ENCODE results near the gene TNFSF9.
"Not testable (repeated sequence)": the region's sequence is repeated elsewhere in the genome, so short reads cannot be mapped to it uniquely, and the experiment has no call there.

The TNFSF9 gene

DNA sequence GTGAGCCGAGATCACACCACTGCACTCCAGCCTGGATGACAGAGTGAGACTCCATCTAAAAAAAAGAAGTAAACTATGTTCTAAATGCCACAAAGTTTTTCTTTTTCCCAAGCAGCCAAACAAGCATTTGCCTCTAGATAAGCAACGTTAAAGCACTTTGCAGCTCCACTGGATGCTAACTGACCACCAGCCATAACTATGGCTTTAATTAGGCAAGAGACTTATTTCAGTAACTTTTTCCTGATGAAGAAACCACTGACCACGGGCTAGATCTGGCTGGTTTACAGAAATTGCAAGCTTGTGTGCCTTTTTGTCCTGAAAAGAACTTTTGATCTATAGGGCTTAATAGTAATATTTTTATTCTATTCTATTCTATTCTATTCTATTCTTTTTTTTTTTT lies 38.0 kb downstream of the TNFSF9 start:
- DNase-seq (ENCODE audit: low read depth in 4 of 4, low spot score in 1 of 4), result no peak

DNA sequence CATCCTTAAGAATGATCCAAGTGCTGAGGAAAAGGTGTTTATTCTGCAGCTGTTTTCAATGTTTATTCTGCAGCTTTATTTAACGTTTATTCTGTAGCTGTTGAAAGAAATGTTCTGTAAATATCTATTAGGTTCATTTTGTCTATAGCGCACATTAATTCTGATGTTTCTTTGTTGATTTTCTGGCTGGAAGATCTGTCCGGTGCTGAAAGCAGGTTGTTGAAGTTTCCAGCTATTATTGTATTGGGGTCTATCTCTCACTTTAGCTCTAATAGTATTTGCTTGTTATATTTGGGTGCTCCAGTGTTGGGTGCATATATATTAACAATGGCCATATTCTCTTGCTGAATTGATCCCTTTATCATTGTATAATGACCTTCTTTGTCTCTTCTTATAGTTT lies 39.9 kb downstream of the TNFSF9 start:
- DNase-seq (ENCODE audit: low read depth in 4 of 4, low spot score in 1 of 4), result no peak

DNA sequence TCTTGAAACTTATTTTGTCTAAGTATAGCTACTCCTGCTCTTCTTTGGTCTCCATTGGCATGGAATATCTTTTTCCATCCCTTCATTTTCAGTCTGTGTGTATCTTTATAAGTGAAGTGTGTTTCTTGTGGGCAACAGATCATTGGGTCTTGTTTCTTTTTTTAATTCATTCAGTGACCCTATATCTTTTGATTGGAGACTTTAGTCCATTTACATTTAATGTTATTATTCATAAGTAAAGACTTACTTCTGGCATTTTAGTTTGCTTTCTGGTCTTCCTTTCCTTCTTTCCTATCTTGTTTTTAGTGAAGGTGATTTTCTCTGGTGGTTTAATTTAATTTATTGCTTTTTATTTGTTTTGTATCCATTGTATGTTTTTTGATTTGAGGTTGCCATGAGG lies 40.3 kb downstream of the TNFSF9 start:
- no peak for DNase-seq (ENCODE audit: low read depth in 4 of 4, low spot score in 1 of 4)

DNA sequence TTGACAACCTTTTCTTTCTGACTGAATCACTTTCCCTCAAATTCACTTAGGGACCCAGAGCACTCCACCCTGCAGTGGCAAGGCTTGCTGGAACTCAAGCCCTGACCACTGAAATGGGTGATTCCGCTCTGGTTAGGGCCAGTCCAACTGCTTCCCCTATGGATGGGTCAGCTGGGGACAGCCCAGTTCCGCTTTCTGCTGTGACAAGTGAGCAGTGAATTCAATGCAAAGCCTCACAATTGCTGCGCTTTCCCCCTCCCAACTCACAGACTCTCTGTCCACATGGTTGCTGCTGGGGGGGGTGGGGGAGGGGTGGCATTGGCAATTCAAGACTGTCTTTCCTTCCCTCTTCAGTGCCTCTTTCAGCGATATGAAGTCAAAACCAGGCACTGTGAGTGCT lies 41.4 kb downstream of the TNFSF9 start:
- no peak for DNase-seq (ENCODE audit: low read depth in 4 of 4, low spot score in 1 of 4)

DNA sequence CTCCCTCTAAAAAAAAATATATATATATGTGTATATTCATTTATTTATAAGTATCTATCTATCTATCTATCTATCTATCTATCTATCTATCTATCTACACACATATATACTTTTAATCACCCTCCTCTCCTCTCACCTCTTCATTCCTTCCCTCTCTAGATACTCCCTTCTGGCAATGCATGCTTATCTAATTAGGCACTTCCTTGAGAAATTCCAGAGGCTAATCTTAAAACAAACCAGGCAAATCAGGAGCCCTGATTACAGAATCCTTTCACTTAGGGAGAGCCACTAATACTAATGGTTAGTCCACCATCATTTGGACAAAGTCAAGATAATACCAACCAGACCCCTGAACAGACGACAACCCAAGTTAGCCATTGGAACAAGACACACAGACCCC lies 42.5 kb downstream of the TNFSF9 start:
- DNase-seq (ENCODE audit: low read depth in 4 of 4, low spot score in 1 of 4), result no peak

DNA sequence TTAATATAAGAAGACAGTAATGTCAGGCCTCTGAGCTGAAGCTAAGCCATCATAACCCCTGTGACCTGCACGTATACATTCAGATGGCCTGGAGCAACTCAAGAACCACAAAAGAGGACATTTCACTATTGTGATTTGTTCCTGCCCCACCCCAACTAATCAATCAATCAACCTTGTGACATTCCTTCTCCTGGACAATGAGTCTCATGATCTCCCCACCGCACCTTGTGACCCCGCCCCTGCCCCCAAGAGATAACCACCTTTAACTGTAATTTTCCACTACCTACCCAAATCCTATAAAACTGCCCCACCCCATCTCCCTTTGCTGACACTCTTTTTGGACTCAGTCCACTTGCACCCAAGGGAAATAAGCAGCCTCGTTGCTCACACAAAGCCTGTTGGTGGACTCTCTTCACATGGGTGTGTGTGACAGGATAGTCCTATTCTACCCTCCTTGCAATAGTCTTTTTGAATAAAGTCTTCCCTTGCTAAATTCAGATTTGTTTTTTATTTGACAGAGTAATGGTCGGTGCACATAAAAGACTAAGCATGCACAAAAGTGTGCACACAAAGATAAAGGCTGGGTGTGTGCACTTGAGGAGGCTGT lies 46.1 kb downstream of the TNFSF9 start:
- no peak for DNase-seq (ENCODE audit: low read depth in 4 of 4, low spot score in 1 of 4)

DNA sequence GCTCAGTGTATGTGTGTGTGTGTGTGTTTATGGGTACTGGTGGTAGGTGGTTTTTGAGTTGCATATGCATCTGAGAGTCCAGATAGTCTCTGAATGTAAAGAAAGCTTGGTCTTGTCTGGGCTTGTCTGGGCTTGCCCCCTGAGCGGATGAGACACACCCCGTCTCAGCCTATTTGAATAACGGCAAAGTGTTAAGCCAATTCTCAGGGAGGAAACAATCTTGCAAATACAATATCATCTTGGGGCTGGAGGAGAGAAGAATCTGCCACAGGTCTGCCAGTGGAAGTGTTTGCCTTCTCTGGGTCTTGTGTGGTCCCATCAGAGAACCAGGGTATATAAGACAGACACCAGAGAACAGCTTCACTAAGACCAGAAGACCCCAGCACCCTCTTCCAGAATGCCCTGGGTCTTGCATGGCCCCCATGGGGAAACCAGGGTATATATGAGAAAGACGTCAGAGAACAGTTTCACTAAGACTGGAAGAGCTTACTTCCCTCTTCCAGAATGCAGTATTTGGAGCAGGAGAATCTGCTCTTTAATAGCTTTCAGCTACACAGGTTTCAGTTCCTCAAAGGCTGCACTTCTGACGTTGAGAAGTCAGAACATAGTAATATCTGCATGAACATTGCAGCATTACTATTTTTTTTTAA lies 46.8 kb downstream of the TNFSF9 start:
- DNase-seq (ENCODE audit: low read depth in 4 of 4, low spot score in 1 of 4), result no peak

DNA sequence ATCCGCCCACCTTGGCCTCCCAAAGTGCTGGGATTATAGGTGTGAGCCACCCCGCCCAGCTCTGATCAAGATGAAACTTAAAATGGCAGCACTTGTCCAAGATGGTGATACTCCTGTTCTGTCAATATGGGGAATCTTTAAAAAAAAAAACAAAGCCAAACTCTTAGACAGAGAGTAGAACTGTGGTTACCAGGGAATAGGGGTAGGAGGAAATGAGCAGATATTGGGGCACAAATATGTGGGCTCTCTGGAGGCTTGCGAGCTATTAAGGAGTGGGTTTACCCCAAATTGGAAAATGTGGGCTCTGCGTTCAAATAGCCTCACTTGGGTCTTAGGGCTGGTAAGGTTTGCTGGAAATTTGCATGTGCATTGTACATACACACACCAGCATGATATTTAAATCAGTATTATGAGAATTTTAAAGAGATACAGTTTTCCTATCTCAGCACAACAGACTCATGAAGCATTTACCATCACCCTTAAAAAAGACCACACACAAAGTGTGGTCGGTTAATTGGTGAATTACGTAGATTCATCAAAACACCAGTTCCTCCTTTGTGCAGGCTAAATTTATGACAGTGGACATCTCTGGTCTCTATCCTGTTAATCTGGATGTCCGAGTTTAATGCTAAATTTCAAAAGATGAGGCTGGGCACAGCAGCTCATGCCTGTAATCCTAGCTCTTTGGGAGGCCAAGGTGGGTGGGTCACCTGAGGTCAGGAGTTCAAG lies 48.8 kb downstream of the TNFSF9 start:
- DNase-seq (ENCODE audit: low read depth in 4 of 4, low spot score in 1 of 4), result no peak

DNA sequence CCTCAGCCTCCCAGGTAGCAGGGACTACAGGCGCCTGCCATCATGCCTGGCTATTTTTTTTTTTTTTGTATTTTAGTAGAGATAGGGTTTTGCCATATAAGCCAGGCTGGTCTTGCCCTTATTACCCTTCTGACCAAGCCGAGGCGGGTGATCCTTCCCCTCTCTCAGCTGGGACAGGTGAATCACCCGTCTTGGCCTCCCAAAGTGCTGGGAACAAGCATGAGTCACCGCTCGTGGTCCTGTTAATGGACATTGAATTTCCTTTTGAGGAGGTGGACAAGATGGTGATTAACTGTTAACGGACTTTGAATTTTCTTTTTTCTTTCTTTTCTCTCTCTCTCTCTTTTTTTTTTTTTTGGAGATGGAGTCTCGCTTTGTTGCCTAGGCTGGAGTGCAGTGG lies 49.5 kb downstream of the TNFSF9 start:
- no peak for DNase-seq (ENCODE audit: low read depth in 4 of 4, low spot score in 1 of 4)

DNA sequence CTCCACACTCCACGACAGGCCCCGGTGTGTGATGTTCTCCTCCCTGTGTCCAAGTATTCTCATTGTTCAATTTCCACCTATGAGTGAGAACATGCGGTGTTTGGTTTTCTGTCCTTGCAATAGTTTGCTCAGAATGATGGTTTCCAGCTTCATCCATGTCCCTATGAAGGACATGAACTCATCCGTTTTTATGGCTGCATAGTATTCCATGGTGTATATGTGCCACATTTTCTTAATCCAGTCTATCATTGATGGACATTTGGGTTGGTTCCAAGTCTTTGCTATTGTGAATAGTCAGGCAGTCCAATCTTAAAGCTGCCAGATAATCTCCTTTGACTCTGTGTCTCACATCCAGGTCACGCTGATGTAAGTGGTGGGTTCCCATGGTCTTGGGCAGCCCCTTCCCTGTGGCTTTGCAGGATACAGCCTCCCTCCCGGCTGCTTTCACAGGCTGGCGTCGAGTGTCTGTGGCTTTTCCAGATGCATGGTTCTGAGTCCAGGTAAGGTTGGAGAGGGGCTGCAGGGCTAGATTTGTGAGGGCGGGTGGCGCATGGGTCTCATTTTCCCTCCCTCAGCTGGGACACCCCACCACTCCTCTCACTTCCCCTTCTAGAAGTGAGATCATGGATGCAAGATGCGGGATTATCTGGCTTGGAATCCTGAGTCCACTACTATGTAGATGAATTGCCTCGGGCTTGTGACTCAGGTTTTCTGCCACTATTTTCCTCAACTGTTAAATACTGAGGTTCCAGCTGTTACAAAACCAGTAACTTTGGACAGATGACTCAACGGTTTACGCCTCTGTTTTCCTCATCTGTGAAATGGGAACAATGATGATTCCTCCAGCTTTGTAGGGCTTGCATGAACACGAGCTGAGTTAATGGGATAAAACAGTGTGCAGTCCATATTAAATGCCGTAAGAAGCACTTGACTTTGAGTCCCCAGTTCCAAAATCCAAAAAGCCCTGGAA lies 52.0 kb downstream of the TNFSF9 start:
- DNase-seq (ENCODE audit: low read depth in 4 of 4, low spot score in 1 of 4), result not testable (repeated sequence)

Data from stimulated activated CD4-positive, alpha-beta T cell treated with anti-CD3 and anti-CD28 coated beads, Interleukin-1b, Interleukin-23, amount 100 ng/mL, for 24 hours (primary cell).